B cell (primary cell): Measurements from ENCODE around the gene PRICKLE2. TPM values are rescaled to one million over a fixed set of nuclear protein-coding genes. Genes with fewer than 3 reads are reported as not detected.

Source experiments
- ATAC-seq: fragments of 200-7000 bp; cut with Tn5 transposase; one replicate; pipeline ENCODE4 v1.10.0; 2021; ENCODE audit warnings: low read depth, mild to moderate bottlenecking, moderate number of reproducible peaks, moderate library complexity
- CTCF ChIA-PET: fragments of 350-600 bp; sonication (Branson Sonifier 250); formaldehyde crosslinking; loops from one replicate; lab custom pipeline; 2021; ENCODE audit warnings: antibody characterized with exemption, inconsistent platforms; lab: Charles Lee
- POLR2A ChIA-PET: fragments of 350-600 bp; sonication (Branson Sonifier 250); formaldehyde crosslinking; loops from one replicate; lab custom pipeline; 2021; ENCODE audit warnings: antibody characterized with exemption; lab: Charles Lee
- DNase-seq: peaks from one replicate; pipeline ENCODE4 v3.0.0; 2013
- H2AFZ ChIP-seq: 2 replicates; pipeline ENCODE4 v1.6.1; 2012; ENCODE audit warnings: mild to moderate bottlenecking, low read depth, low read length; ENCODE audit not compliant: insufficient read depth, poor library complexity, severe bottlenecking
- H3K27ac ChIP-seq, 2 donors: 1 replicate in 1 of 2; 2 replicates in 1 of 2; pipeline ENCODE4 v1.5.1; 2012 to 2013; ENCODE audit warnings: low read length in 2 of 2, mild to moderate bottlenecking in 2 of 2, moderate library complexity in 1 of 2
- H3K27me3 ChIP-seq, 4 experiments: fragments of 200-600 bp in 1 of 4; sonication (generic) in 1 of 4; replicated peaks in 1 of 4; 1 replicate in 2 of 4; 2 replicates in 2 of 4; pipeline versions ENCODE4 v1.6.1 to v1.7.0; 2013 to 2016; ENCODE audit warnings: low read length in 3 of 4, mild to moderate bottlenecking in 2 of 4, mixed read lengths in 1 of 4, moderate library complexity in 1 of 4; ENCODE audit not compliant: insufficient read depth in 4 of 4, control insufficient read depth in 3 of 4; ENCODE audit errors: control extremely low read depth in 1 of 4
- H3K36me3 ChIP-seq, 2 experiments: replicated peaks in 1 of 2; 1 replicate in 1 of 2; 2 replicates in 1 of 2; pipeline versions ENCODE4 v1.6.1 to v1.7.1; 2013; ENCODE audit warnings: low read length in 1 of 2; ENCODE audit not compliant: insufficient read depth in 2 of 2, control insufficient read depth in 1 of 2; ENCODE audit errors: control extremely low read depth in 1 of 2, extremely low read depth in 1 of 2
- H3K4me1 ChIP-seq, 2 donors: fragments of 200-600 bp in 1 of 2; sonication (generic) in 1 of 2; 1 replicate in 1 of 2; 2 replicates in 1 of 2; pipeline versions ENCODE4 v1.5.1 to v1.6.1; 2013 to 2017; ENCODE audit warnings: low read length in 2 of 2; ENCODE audit not compliant: control insufficient read depth in 2 of 2, insufficient read depth in 2 of 2
- H3K4me2 ChIP-seq: replicated peaks from 2 replicates; pipeline ENCODE3; 2012; ENCODE audit warnings: mild to moderate bottlenecking, low read depth, low read length; ENCODE audit not compliant: poor library complexity, severe bottlenecking
- H3K4me3 ChIP-seq, 5 experiments: fragments of 200-600 bp in 1 of 5; sonication (generic) in 1 of 5; 1 replicate in 3 of 5; 2 replicates in 2 of 5; pipeline versions ENCODE4 v1.5.1 to v1.7.0; 2011 to 2016; ENCODE audit warnings: low read length in 4 of 5, mild to moderate bottlenecking in 4 of 5, low read depth in 2 of 5, control low read depth in 1 of 5, moderate library complexity in 1 of 5; ENCODE audit not compliant: insufficient read depth in 1 of 5; ENCODE audit errors: control extremely low read depth in 1 of 5, extremely low read depth in 1 of 5
- H3K79me2 ChIP-seq: fragments of 200-600 bp; sonication (generic); one replicate; pipeline ENCODE4 v1.6.0; 2016; ENCODE audit warnings: low read length; ENCODE audit not compliant: control insufficient read depth, insufficient read depth
- H3K9ac ChIP-seq: fragments of 200-600 bp; sonication (generic); 2 replicates; pipeline ENCODE4 v1.6.1; 2017; ENCODE audit warnings: mild to moderate bottlenecking, low read length, moderate library complexity
- H3K9me3 ChIP-seq, 3 donors: one replicate each; pipeline versions ENCODE4 v1.6.1 to v1.7.1; 2013; ENCODE audit warnings: low read length in 2 of 3; ENCODE audit not compliant: control insufficient read depth in 2 of 3, insufficient read depth in 1 of 3; ENCODE audit errors: control extremely low read depth in 1 of 3
- H4K20me1 ChIP-seq: 2 replicates; pipeline ENCODE4 v1.6.0; 2012; ENCODE audit warnings: mild to moderate bottlenecking, low read length; ENCODE audit not compliant: insufficient read depth, control insufficient read depth, poor library complexity, severe bottlenecking
- H3K27ac Mint-ChIP-seq: one replicate; pipeline ENCODE4 v1.8.0; 2021; ENCODE audit warnings: mixed read lengths
- H3K27me3 Mint-ChIP-seq: one replicate; pipeline ENCODE4 v1.8.0; 2021; ENCODE audit warnings: mixed read lengths
- H3K4me1 Mint-ChIP-seq: one replicate; pipeline ENCODE4 v1.8.0; 2021; ENCODE audit warnings: mixed read lengths
- H3K4me3 Mint-ChIP-seq: one replicate; pipeline ENCODE4 v1.8.0; 2021; ENCODE audit warnings: mixed read lengths
- H3K9me3 Mint-ChIP-seq: one replicate; pipeline ENCODE4 v1.8.0; 2022; ENCODE audit warnings: mixed read lengths; ENCODE audit not compliant: insufficient read depth
- EZH2 ChIP-seq: IDR thresholded peaks from 2 replicates; pipeline ENCODE4 v1.6.1; 2012; ENCODE audit warnings: borderline replicate concordance, low read depth, mild to moderate bottlenecking, moderate library complexity, low read length; ENCODE audit not compliant: insufficient read depth, poor library complexity, severe bottlenecking
- WGBS: methylation state at CpG from one replicate; pipeline ENCODE4 v1.1.5; 2013; ENCODE audit warnings: missing lambda C conversion rate; ENCODE audit not compliant: insufficient coverage; 5-methylcytosine and 5-hydroxymethylcytosine counted together
- intact Hi-C: fragments of 100-400 bp; cut with micrococcal nuclease; formaldehyde crosslinking; loops from one replicate; pipeline ENCODE4 v1.10.0; 2022
- polyA plus RNA-seq: library from polyadenylated mRNA; depleted of rRNA; stranded (reverse); fragments of >200 nt; gene quantifications from 2 replicates; pipeline ENCODE4 v1.2.3, GENCODE V29; 2012
- total RNA-seq, 2 donors: library from RNA; stranded (reverse); fragments of 120-200 nt in 1 of 2; gene quantifications; 1 replicate in 1 of 2; 2 replicates in 1 of 2; pipeline versions ENCODE4 v1.2.3 to v1.2.4, GENCODE V29; 2013 to 2022
- TF ChIP-seq, protein P1 (sequence below): fragments of 200-600 bp; IDR thresholded peaks from one replicate; pipeline ENCODE4 v1.8.0; 2022; ENCODE audit warnings: antibody characterized with exemption, mild to moderate bottlenecking

PRICKLE2 gene
- total and polyA plus RNA-seq, 2 donors (not counting 1 experiment from before 2014, with no cell fraction given): 0.30 to 1.4 TPM

DNA sequence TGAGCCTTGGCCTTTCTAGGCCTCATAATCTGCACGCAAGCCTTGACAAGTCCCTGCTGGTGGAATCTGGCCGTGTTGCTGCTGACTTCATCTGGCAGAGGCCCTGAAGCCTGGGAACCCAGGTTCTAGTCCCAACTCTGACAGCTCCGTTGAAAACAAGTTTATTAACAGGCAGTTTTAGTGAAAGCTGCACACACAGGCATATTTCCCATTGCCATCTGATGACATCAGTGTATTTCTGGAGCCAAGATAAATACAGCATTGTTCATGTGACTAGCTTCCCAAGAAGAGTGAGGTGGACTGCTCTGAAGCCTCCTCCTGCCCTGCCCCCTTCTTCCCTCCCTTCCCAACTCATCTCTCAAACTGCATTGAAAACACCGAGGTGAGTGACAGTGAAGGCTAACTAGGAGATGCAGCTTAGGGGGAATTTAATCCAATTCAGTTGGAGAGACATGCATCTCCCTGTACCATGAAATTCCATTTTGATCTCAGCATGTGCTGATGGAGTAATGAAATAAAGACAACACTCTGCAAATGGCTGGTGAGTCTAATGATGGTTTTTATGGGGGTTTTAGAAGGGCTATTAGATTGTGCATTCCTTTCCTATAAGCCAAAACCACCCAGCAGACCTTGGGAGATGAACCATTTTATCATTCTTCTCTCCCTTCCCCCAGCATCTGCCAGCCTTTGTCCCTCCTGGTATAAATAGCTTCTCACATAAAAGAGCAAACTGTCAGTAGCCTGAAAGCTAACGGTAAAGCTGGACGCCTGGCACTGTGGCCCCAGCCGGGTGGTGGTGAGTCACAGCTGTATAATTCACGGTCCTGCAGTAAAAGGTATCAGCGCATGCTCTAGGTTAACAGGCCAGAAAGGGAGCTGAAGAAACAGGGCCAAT lies 38.0 kb downstream of the PRICKLE2 start:
- ChIA-PET POLR2A (no interaction called here), CTCF (no interaction called here)
- Histone ChIP-seq H3K9me3 (peaks cover 0 to 3% (median 0%) of the 10 kb centered on the region in 3 donors), H2AFZ (no peak overlapping the region), H3K4me3 (no peak overlapping the region), H3K36me3 (no peaks in the 10 kb centered on the region), H3K9ac (no peak overlapping the region), H3K27ac (no peak overlapping the region), H3K27me3 (no peaks in the 10 kb centered on the region), H4K20me1 (no peaks in the 10 kb centered on the region), H3K4me1 (no peaks in the 10 kb centered on the region), H3K79me2 (no peaks in the 10 kb centered on the region), H3K4me2 (no peak overlapping the region)
- no peak for TF ChIP-seq EZH2
- TF ChIP-seq, protein P1, sequence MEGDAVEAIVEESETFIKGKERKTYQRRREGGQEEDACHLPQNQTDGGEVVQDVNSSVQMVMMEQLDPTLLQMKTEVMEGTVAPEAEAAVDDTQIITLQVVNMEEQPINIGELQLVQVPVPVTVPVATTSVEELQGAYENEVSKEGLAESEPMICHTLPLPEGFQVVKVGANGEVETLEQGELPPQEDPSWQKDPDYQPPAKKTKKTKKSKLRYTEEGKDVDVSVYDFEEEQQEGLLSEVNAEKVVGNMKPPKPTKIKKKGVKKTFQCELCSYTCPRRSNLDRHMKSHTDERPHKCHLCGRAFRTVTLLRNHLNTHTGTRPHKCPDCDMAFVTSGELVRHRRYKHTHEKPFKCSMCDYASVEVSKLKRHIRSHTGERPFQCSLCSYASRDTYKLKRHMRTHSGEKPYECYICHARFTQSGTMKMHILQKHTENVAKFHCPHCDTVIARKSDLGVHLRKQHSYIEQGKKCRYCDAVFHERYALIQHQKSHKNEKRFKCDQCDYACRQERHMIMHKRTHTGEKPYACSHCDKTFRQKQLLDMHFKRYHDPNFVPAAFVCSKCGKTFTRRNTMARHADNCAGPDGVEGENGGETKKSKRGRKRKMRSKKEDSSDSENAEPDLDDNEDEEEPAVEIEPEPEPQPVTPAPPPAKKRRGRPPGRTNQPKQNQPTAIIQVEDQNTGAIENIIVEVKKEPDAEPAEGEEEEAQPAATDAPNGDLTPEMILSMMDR: no peak
- intact Hi-C loops: no loop called here
- H3K4me1 Mint-ChIP-seq: no peaks in the 10 kb centered on the region
- H3K27ac Mint-ChIP-seq: no peak overlapping the region
- no peaks in the 10 kb centered on the region for H3K27me3 Mint-ChIP-seq
- no peaks in the 10 kb centered on the region for H3K9me3 Mint-ChIP-seq
- no peak overlapping the region for H3K4me3 Mint-ChIP-seq
- DNase-seq (no peak), ATAC-seq (no peak)
- 82% methylated on average over 8 of the region's 9 CpGs for WGBS

DNA sequence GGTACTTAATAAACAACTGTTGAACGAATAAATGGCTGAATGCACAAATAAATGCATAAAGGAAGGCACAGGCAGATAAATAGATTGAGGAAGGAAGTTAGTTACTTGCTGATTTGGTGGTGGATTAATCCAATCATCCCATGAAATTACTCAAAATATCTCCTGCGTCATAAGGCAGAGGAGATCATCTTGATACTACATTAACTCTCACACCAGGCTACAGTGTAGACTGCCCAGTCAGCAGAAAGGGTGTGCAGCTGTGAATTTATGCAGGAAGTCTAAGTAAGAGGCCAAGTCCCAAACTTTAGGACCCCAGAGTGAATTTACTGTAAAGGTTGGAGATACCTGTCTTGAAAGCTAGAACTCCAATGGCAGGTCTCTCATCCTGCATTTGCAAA lies 38.6 kb downstream of the PRICKLE2 start:
- no peak for ATAC-seq

More for the DNA sequence above, 38.6 kb downstream of the PRICKLE2 start:
- no peaks in the 10 kb centered on the region for H3K27me3 ChIP-seq
- no peak overlapping the region for H3K9ac ChIP-seq
- H3K4me1 ChIP-seq: no peaks in the 10 kb centered on the region
- no peaks in the 10 kb centered on the region for H3K79me2 ChIP-seq
- TF ChIP-seq, protein P1: no peak
- no peak for TF ChIP-seq EZH2
- no peak overlapping the region for H3K4me3 Mint-ChIP-seq
- H3K36me3 ChIP-seq: no peaks in the 10 kb centered on the region
- H4K20me1 ChIP-seq: no peaks in the 10 kb centered on the region
- DNase-seq: no peak
- no peaks in the 10 kb centered on the region for H3K4me1 Mint-ChIP-seq
- ChIA-PET POLR2A (no interaction called here), CTCF (no interaction called here)
- H2AFZ ChIP-seq: no peak overlapping the region
- H3K27ac Mint-ChIP-seq: no peak overlapping the region
- H3K27ac ChIP-seq: no peak overlapping the region
- no peak overlapping the region for H3K4me3 ChIP-seq
- no CpG with 5 or more reads among the region's 2 CpGs for WGBS
- H3K4me2 ChIP-seq: no peak overlapping the region
- intact Hi-C loops: no loop called here
- no peaks in the 10 kb centered on the region for H3K9me3 Mint-ChIP-seq
- H3K9me3 ChIP-seq: peaks cover 0 to under 1% (median 0%) of the 10 kb centered on the region in 3 donors
- no peaks in the 10 kb centered on the region for H3K27me3 Mint-ChIP-seq
